Peyer's patch (tissue), 4 donors: Measurements from ENCODE around the gene FRMD5.

Experiments used
- POLR2A ChIP-seq, 2 donors: fragments of 450-650 bp; IDR thresholded peaks; one replicate each; pipeline ENCODE4 v1.5.1; 2017; ENCODE audit warnings: antibody characterized with exemption in 2 of 2, mild to moderate bottlenecking in 2 of 2, moderate library complexity in 2 of 2
- TF ChIP-seq, protein P1 (sequence below), 6 experiments: fragments of 450-650 bp in 4 of 6; fragments of 200-600 bp in 2 of 6; sonication (generic) in 1 of 6; IDR thresholded peaks; one replicate each; pipeline ENCODE4 v1.5.1; 2017 to 2019; ENCODE audit warnings: antibody characterized with exemption in 6 of 6, mild to moderate bottlenecking in 3 of 6, moderate library complexity in 1 of 6

DNA sequence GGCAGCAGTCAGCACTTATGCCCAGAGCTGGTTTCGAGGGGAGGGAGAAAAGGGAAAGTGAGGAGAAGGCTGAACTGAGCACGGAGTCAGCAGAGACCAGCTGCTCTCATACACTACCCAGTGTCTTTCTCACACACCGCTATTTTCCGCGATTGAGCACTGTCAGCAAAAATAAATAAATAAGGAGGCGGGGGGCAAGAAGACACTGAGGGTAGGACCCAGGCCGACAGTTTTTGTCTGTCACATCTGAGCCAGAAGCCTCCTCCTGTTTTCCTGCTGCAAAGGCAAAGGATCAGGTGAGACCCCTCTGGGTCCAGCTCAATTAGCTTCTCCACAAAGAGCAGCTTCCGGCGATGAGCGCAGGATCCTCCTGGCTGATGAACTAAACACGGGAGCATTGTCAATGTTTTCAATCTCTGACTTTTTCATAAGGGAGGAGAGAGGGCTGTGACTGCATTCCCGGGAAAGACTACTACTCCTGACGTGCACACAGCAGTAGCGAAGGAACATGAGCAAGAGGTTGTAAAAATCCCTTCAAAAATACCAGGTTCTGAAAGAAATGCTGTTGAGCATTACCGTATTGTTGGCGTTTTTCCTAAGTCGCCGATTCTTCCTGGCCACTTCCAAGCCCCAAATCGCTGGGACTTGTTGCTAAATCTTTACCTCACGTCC, 1.3 kb downstream of the FRMD5 start:
- TF ChIP-seq, protein P1, sequence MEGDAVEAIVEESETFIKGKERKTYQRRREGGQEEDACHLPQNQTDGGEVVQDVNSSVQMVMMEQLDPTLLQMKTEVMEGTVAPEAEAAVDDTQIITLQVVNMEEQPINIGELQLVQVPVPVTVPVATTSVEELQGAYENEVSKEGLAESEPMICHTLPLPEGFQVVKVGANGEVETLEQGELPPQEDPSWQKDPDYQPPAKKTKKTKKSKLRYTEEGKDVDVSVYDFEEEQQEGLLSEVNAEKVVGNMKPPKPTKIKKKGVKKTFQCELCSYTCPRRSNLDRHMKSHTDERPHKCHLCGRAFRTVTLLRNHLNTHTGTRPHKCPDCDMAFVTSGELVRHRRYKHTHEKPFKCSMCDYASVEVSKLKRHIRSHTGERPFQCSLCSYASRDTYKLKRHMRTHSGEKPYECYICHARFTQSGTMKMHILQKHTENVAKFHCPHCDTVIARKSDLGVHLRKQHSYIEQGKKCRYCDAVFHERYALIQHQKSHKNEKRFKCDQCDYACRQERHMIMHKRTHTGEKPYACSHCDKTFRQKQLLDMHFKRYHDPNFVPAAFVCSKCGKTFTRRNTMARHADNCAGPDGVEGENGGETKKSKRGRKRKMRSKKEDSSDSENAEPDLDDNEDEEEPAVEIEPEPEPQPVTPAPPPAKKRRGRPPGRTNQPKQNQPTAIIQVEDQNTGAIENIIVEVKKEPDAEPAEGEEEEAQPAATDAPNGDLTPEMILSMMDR (IDR thresholded peaks at IDR 0.05) = no peak
- TF ChIP-seq POLR2A (IDR thresholded peaks at IDR 0.05) = no peak
